ENCODE data around the gene GPR146. TPM values are rescaled to one million over a fixed set of nuclear protein-coding genes. Genes with fewer than 3 reads are reported as not detected.

The GPR146 gene
- total and polyA plus RNA-seq, 9 of the 15 experiments (the other 6 are each of a cell fraction or from before 2014, with no cell fraction given), result 0.22 to 3.6 (median 0.64) TPM; not detected in 2

DNA sequence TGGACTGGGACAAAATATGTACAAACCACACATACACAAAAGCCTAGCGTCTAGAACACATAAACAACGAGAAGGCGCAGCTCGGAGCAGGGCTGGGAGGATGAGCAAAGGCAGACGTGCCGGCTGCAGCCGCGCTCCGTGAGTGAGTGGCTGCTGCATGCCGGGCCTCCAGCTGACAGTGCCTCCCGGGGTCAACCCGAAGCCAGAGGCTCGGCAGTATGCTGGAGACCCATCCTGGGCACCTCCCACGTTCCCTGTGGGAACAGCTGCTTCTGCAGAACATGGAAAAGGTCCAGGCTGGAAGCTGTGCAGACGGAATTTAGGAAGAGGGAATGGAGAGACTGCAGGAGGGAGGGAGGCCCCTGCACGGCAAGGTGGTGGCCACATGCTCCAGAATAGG is 3.6 kb upstream of the GPR146 start (continued):
- 0 out of 2 replicates have a peak, but pooled peaks have one; percentile 17 for TF ChIP-seq SMAD4 (CRISPR knock-in tag; conservative IDR thresholded peaks at IDR 0.05)
- no peak for TF ChIP-seq RAD51 (IDR thresholded peaks at IDR 0.05; ENCODE audit: borderline replicate concordance, low read depth)
- TF ChIP-seq MAZ (CRISPR knock-in tag; conservative IDR thresholded peaks at IDR 0.05 in 1 of 2, IDR thresholded peaks at IDR 0.05 in 1 of 2), result 0 out of 4 replicates have a peak, but pooled peaks of 1 of the 2 experiments have one; percentile 29
- TF ChIP-seq, protein P1, sequence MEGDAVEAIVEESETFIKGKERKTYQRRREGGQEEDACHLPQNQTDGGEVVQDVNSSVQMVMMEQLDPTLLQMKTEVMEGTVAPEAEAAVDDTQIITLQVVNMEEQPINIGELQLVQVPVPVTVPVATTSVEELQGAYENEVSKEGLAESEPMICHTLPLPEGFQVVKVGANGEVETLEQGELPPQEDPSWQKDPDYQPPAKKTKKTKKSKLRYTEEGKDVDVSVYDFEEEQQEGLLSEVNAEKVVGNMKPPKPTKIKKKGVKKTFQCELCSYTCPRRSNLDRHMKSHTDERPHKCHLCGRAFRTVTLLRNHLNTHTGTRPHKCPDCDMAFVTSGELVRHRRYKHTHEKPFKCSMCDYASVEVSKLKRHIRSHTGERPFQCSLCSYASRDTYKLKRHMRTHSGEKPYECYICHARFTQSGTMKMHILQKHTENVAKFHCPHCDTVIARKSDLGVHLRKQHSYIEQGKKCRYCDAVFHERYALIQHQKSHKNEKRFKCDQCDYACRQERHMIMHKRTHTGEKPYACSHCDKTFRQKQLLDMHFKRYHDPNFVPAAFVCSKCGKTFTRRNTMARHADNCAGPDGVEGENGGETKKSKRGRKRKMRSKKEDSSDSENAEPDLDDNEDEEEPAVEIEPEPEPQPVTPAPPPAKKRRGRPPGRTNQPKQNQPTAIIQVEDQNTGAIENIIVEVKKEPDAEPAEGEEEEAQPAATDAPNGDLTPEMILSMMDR (IDR thresholded peaks at IDR 0.05 in 2 of 3, conservative IDR thresholded peaks at IDR 0.05 in 1 of 3; ENCODE audit: insufficient read depth in 2 of 3, low read depth in 1 of 3, low read length in 3 of 3), result no peak
- TF ChIP-seq, protein P2, sequence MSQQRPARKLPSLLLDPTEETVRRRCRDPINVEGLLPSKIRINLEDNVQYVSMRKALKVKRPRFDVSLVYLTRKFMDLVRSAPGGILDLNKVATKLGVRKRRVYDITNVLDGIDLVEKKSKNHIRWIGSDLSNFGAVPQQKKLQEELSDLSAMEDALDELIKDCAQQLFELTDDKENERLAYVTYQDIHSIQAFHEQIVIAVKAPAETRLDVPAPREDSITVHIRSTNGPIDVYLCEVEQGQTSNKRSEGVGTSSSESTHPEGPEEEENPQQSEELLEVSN (IDR thresholded peaks at IDR 0.05; ENCODE audit: borderline replicate concordance in 1 of 2, extremely low read depth in 1 of 2, insufficient read depth in 1 of 2, insufficient read length in 1 of 2, low read depth in 1 of 2, low read length in 1 of 2, poor library complexity in 1 of 2, severe bottlenecking in 1 of 2), result peak in 1 of 2 experiments; percentile 21
- TF ChIP-seq, protein P3, sequence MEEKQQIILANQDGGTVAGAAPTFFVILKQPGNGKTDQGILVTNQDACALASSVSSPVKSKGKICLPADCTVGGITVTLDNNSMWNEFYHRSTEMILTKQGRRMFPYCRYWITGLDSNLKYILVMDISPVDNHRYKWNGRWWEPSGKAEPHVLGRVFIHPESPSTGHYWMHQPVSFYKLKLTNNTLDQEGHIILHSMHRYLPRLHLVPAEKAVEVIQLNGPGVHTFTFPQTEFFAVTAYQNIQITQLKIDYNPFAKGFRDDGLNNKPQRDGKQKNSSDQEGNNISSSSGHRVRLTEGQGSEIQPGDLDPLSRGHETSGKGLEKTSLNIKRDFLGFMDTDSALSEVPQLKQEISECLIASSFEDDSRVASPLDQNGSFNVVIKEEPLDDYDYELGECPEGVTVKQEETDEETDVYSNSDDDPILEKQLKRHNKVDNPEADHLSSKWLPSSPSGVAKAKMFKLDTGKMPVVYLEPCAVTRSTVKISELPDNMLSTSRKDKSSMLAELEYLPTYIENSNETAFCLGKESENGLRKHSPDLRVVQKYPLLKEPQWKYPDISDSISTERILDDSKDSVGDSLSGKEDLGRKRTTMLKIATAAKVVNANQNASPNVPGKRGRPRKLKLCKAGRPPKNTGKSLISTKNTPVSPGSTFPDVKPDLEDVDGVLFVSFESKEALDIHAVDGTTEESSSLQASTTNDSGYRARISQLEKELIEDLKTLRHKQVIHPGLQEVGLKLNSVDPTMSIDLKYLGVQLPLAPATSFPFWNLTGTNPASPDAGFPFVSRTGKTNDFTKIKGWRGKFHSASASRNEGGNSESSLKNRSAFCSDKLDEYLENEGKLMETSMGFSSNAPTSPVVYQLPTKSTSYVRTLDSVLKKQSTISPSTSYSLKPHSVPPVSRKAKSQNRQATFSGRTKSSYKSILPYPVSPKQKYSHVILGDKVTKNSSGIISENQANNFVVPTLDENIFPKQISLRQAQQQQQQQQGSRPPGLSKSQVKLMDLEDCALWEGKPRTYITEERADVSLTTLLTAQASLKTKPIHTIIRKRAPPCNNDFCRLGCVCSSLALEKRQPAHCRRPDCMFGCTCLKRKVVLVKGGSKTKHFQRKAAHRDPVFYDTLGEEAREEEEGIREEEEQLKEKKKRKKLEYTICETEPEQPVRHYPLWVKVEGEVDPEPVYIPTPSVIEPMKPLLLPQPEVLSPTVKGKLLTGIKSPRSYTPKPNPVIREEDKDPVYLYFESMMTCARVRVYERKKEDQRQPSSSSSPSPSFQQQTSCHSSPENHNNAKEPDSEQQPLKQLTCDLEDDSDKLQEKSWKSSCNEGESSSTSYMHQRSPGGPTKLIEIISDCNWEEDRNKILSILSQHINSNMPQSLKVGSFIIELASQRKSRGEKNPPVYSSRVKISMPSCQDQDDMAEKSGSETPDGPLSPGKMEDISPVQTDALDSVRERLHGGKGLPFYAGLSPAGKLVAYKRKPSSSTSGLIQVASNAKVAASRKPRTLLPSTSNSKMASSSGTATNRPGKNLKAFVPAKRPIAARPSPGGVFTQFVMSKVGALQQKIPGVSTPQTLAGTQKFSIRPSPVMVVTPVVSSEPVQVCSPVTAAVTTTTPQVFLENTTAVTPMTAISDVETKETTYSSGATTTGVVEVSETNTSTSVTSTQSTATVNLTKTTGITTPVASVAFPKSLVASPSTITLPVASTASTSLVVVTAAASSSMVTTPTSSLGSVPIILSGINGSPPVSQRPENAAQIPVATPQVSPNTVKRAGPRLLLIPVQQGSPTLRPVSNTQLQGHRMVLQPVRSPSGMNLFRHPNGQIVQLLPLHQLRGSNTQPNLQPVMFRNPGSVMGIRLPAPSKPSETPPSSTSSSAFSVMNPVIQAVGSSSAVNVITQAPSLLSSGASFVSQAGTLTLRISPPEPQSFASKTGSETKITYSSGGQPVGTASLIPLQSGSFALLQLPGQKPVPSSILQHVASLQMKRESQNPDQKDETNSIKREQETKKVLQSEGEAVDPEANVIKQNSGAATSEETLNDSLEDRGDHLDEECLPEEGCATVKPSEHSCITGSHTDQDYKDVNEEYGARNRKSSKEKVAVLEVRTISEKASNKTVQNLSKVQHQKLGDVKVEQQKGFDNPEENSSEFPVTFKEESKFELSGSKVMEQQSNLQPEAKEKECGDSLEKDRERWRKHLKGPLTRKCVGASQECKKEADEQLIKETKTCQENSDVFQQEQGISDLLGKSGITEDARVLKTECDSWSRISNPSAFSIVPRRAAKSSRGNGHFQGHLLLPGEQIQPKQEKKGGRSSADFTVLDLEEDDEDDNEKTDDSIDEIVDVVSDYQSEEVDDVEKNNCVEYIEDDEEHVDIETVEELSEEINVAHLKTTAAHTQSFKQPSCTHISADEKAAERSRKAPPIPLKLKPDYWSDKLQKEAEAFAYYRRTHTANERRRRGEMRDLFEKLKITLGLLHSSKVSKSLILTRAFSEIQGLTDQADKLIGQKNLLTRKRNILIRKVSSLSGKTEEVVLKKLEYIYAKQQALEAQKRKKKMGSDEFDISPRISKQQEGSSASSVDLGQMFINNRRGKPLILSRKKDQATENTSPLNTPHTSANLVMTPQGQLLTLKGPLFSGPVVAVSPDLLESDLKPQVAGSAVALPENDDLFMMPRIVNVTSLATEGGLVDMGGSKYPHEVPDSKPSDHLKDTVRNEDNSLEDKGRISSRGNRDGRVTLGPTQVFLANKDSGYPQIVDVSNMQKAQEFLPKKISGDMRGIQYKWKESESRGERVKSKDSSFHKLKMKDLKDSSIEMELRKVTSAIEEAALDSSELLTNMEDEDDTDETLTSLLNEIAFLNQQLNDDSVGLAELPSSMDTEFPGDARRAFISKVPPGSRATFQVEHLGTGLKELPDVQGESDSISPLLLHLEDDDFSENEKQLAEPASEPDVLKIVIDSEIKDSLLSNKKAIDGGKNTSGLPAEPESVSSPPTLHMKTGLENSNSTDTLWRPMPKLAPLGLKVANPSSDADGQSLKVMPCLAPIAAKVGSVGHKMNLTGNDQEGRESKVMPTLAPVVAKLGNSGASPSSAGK (IDR thresholded peaks at IDR 0.05), result peak; percentile 64
- no peak for TF ChIP-seq ZNF436 (CRISPR knock-in tag; IDR thresholded peaks at IDR 0.05)
- TF ChIP-seq ZNF586 (CRISPR knock-in tag; conservative IDR thresholded peaks at IDR 0.05), result no peak
